Hepatocyte (in vitro differentiated cells): ENCODE measurements around the gene NDUFB8. TPM values are rescaled to one million over a fixed set of nuclear protein-coding genes. Genes with fewer than 3 reads are reported as not detected.

Source experiments
- DNase-seq: peaks from one replicate; pipeline ENCODE4 v3.0.0-alpha.2; 2016; ENCODE audit warnings: low spot score
- H2AFZ ChIP-seq: fragments of 200-600 bp; sonication (generic); 2 replicates; pipeline ENCODE4 v1.6.0; 2016; ENCODE audit warnings: antibody characterized with exemption, mild to moderate bottlenecking
- H3K27ac ChIP-seq: fragments of 200-600 bp; sonication (generic); 2 replicates; pipeline ENCODE4 v1.5.1; 2016; ENCODE audit warnings: mild to moderate bottlenecking
- H3K27me3 ChIP-seq: fragments of 200-600 bp; sonication (generic); 2 replicates; pipeline ENCODE4 v1.6.1; 2016
- H3K36me3 ChIP-seq: fragments of 200-600 bp; sonication (generic); replicated peaks from 2 replicates; pipeline ENCODE4 v1.5.1; 2016; ENCODE audit warnings: low read depth; ENCODE audit not compliant: insufficient read depth
- H3K4me1 ChIP-seq: fragments of 200-600 bp; sonication (generic); 2 replicates; pipeline ENCODE4 v1.5.1; 2016; ENCODE audit warnings: mild to moderate bottlenecking, moderate library complexity; ENCODE audit not compliant: insufficient read depth
- H3K4me2 ChIP-seq: fragments of 200-600 bp; sonication (generic); 2 replicates; pipeline ENCODE4 v1.6.0; 2016
- H3K4me3 ChIP-seq: fragments of 200-600 bp; sonication (generic); 2 replicates; pipeline ENCODE4 v1.5.1; 2016; ENCODE audit warnings: mild to moderate bottlenecking
- H3K79me2 ChIP-seq: fragments of 200-600 bp; sonication (generic); 2 replicates; pipeline ENCODE4 v1.6.0; 2017; ENCODE audit warnings: mild to moderate bottlenecking
- H3K9me2 ChIP-seq: fragments of 200-600 bp; sonication (generic); replicated peaks from 2 replicates; pipeline ENCODE4 v1.6.0; 2017; ENCODE audit warnings: mild to moderate bottlenecking; ENCODE audit not compliant: insufficient read depth
- H3K9me3 ChIP-seq: fragments of 200-600 bp; sonication (generic); 2 replicates; pipeline ENCODE4 v1.5.1; 2016; ENCODE audit warnings: low read depth, mild to moderate bottlenecking
- H4K20me1 ChIP-seq: fragments of 200-600 bp; sonication (generic); 2 replicates; pipeline ENCODE4 v1.6.0; 2016; ENCODE audit warnings: mild to moderate bottlenecking; ENCODE audit not compliant: insufficient read depth, poor library complexity, severe bottlenecking
- CTCF ChIP-seq: fragments of 200-600 bp; sonication (generic); IDR thresholded peaks from 2 replicates; pipeline ENCODE4 v1.5.1; 2016; ENCODE audit warnings: antibody characterized with exemption, mild to moderate bottlenecking; ENCODE audit not compliant: poor library complexity
- EZH2 ChIP-seq: fragments of 200-600 bp; sonication (generic); IDR thresholded peaks from 2 replicates; pipeline ENCODE4 v1.6.1; 2016; ENCODE audit warnings: antibody characterized with exemption, mild to moderate bottlenecking, borderline replicate concordance
- EZH2phosphoT487 ChIP-seq: fragments of 200-600 bp; sonication (generic); IDR thresholded peaks from one replicate; pipeline ENCODE4 v1.6.1; 2018; ENCODE audit warnings: antibody characterized with exemption, mild to moderate bottlenecking, low read depth, moderate library complexity; ENCODE audit not compliant: unreplicated experiment, severe bottlenecking
- WGBS: methylation state at CpG from one replicate; pipeline ENCODE4 v1.1.6; 2016; ENCODE audit warnings: low lambda C conversion rate; ENCODE audit errors: missing lambda C conversion rate; 5-methylcytosine and 5-hydroxymethylcytosine counted together
- polyA plus RNA-seq: library from polyadenylated mRNA; unstranded; fragments of >200 nt; fragmentation: Nextera tagmentation; extraction: Ambion mirVana; gene quantifications from 2 replicates; pipeline ENCODE4 v1.2.1, GENCODE V29; 2016
- total RNA-seq: library from RNA; depleted of rRNA; stranded (reverse); fragments of >200 nt; gene quantifications from 2 replicates; pipeline ENCODE4 v1.2.3, GENCODE V29; 2014

The NDUFB8 gene
- total and polyA plus RNA-seq, 2 experiments from 2014 or later = 124 to 355 TPM

GRCh38 chr10:100502926-100503494 lies 26.7 kb downstream of the NDUFB8 start:
- Histone ChIP-seq H3K27me3 (no peaks in the 10 kb centered on the region), H3K4me1 (peaks cover 16% of the 10 kb centered on the region), H3K36me3 (no peaks in the 10 kb centered on the region), H3K4me2 (no peak overlapping the region), H3K79me2 (no peaks in the 10 kb centered on the region), H3K9me2 (no peaks in the 10 kb centered on the region), H4K20me1 (no peaks in the 10 kb centered on the region), H2AFZ (no peak overlapping the region), H3K27ac (no peak overlapping the region), H3K4me3 (no peak overlapping the region), H3K9me3 (no peaks in the 10 kb centered on the region)
- 59% methylated on average over 1 of the region's 1 CpG for WGBS
- no peak for DNase-seq
- TF ChIP-seq CTCF = no peak
- no peak for TF ChIP-seq EZH2phosphoT487
- no peak for TF ChIP-seq EZH2

GRCh38 chr10:100501423-100501822 lies 28.2 kb downstream of the NDUFB8 start:
- Histone ChIP-seq H3K27ac (no peak overlapping the region), H3K79me2 (no peaks in the 10 kb centered on the region), H3K27me3 (no peaks in the 10 kb centered on the region), H3K4me3 (no peak overlapping the region), H3K36me3 (no peaks in the 10 kb centered on the region), H4K20me1 (no peaks in the 10 kb centered on the region), H3K9me2 (no peaks in the 10 kb centered on the region), H3K4me2 (no peak overlapping the region), H3K9me3 (no peaks in the 10 kb centered on the region), H3K4me1 (peaks cover 16% of the 10 kb centered on the region), H2AFZ (no peak overlapping the region)
- no peak for TF ChIP-seq EZH2phosphoT487
- TF ChIP-seq CTCF = no peak
- no peak for TF ChIP-seq EZH2
- no peak for DNase-seq

DNA sequence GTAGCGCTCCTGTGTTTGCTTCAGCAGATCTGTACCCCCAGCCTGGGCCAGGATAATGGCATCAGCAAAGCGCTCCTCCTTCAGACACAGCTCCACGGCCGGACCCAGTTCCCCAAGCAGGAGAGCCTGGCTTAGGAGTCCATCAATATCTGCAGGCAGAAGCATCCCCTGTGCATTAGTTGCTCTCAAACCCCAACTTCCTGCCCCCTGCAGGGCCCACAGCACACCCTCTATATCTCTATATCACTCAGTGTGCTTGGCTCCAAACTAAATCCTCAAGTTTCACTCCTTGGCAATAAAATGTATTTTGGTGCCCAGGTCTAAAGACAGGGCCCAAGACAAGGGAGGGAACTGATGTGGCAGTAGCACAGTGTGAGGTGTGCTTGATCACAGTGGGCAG lies 31.6 kb downstream of the NDUFB8 start:
- TF ChIP-seq EZH2phosphoT487 = no peak
- no peak for TF ChIP-seq EZH2
- TF ChIP-seq CTCF = no peak
- Histone ChIP-seq H3K9me3 (no peaks in the 10 kb centered on the region), H3K4me2 (no peak overlapping the region), H3K4me1 (peaks cover 2% of the 10 kb centered on the region), H2AFZ (no peak overlapping the region), H3K9me2 (no peaks in the 10 kb centered on the region), H3K4me3 (no peak overlapping the region), H3K79me2 (no peaks in the 10 kb centered on the region), H3K27me3 (no peaks in the 10 kb centered on the region), H3K27ac (no peak overlapping the region), H3K36me3 (no peaks in the 10 kb centered on the region), H4K20me1 (no peaks in the 10 kb centered on the region)
- 95% methylated on average over 4 of the region's 4 CpGs for WGBS
- no peak for DNase-seq

DNA sequence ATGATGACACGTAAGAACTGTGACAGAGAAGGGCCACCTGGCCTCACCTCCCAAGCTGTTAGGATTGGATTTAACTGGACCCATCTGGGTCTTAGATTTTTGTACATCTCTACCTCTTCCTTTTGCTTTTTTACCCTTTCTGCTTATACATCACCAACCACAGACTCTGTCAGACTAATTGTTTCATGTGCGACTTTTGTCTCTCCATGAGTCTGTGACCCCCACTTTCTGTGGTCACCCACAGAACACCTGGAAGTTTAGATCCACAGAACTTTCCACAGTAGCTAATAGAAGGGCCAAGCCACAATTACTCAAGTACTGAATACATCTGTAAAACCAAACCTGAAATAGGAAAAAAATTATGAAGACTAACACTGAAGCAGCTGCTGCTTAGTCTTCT lies 33.1 kb downstream of the NDUFB8 start:
- H3K9me3 ChIP-seq = no peaks in the 10 kb centered on the region
- TF ChIP-seq CTCF = no peak
- TF ChIP-seq EZH2phosphoT487 = no peak

More for the DNA sequence above, 33.1 kb downstream of the NDUFB8 start:
- Histone ChIP-seq H4K20me1 (no peaks in the 10 kb centered on the region), H3K9me2 (no peaks in the 10 kb centered on the region), H3K4me1 (no peaks in the 10 kb centered on the region), H3K4me3 (no peak overlapping the region), H3K36me3 (no peaks in the 10 kb centered on the region), H3K79me2 (no peaks in the 10 kb centered on the region), H3K27ac (no peak overlapping the region), H3K4me2 (no peak overlapping the region), H3K27me3 (no peaks in the 10 kb centered on the region), H2AFZ (no peak overlapping the region)
- no peak for DNase-seq
- 96% methylated on average over 2 of the region's 2 CpGs for WGBS
